GM12873 (cell line): ENCODE results near the gene CPED1.

Experiments used
- CTCF ChIP-seq: IDR thresholded peaks from 2 replicates; pipeline ENCODE4 v1.5.1; 2012; ENCODE audit warnings: low read depth, mild to moderate bottlenecking, moderate library complexity, low read length, control low read depth; ENCODE audit not compliant: insufficient read depth; ENCODE audit errors: missing control alignments

Gene CPED1

GRCh38 chr7:121261207-121261884, 272.8 kb downstream of the CPED1 start:
- TF ChIP-seq CTCF = no peak

- no peak for TF ChIP-seq CTCF
Observed at GRCh38 chr7:121262221-121262620, 273.7 kb downstream of the CPED1 start.

- TF ChIP-seq CTCF = no peak
Observed at GRCh38 chr7:121262969-121263368, 274.5 kb downstream of the CPED1 start.

- no peak for TF ChIP-seq CTCF
Observed at GRCh38 chr7:121266307-121266894, 277.9 kb downstream of the CPED1 start.

GRCh38 chr7:121267612-121268011, 279.1 kb downstream of the CPED1 start:
- TF ChIP-seq CTCF = no peak

- no peak for TF ChIP-seq CTCF
Observed at GRCh38 chr7:121269798-121270197, 281.3 kb downstream of the CPED1 start.

- TF ChIP-seq CTCF = no peak
Observed at GRCh38 chr7:121271098-121271497, 282.6 kb downstream of the CPED1 start.
